NCI-H1092 (cell line): Measurements from ENCODE around the gene TESMIN.

ENCODE experiments used
- DNase-seq: peaks from one replicate; lab custom pipeline; 2025; lab: John Stamatoyannopoulos, UW

TESMIN gene

DNA sequence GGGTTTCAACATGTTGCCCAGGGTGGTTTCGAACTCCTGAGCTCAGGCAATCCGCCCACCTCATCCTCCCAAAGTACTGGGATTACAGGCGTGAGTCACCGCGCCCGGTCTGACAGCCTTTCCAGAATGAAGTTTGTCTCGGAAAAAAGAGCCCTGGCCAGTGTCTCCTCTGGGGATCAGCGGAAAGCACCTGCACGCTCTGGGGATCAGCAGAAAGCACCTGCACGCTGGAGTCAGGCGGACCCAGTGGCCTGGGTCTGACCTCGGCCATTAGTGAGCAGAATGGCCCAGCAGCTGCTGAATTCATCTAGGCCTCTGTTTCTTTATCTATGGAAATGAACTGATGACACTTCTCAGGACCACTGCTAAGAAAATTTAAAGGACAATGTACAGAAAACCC lies 10.5 kb upstream of the TESMIN start:
- DNase-seq, result no peak

DNA sequence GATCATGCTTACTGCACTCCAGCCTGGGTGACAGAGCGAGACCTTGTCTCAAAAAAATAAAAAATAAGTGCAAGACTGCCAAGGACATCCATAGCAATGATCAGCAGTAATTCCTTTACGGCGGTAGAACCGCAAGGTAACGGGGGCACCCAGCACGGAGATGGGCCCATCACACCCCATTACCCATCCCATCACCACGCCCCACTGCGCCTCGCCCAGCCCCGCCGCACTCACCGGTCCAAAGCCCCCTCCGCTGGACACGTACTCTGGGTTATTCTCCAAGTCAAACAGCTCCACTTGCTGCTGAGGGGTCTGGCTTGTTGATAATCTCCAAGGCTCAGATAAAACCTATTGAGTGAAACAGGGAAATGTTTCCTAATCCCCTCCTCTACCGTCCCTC lies 8.7 kb upstream of the TESMIN start:
- DNase-seq, result no peak

DNA sequence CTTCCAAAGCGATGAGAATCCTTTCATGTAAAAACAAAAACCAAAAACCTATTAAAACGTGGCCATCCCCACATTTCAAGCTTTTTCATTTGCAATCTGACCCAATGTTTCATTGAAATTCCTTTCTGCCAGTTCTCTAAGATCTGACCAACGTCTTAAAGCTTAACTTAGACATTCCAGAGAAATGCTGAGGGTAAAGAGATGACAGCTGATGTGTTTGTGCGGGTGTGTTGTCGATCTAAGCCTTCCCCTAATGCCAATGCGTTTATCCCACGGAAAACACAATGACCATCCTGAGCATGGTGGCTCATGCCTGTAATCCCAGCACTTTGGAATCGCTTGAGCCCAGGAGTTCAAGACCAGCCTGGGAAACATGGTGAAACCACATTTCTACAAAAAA lies 6.4 kb upstream of the TESMIN start:
- no peak for DNase-seq

DNA sequence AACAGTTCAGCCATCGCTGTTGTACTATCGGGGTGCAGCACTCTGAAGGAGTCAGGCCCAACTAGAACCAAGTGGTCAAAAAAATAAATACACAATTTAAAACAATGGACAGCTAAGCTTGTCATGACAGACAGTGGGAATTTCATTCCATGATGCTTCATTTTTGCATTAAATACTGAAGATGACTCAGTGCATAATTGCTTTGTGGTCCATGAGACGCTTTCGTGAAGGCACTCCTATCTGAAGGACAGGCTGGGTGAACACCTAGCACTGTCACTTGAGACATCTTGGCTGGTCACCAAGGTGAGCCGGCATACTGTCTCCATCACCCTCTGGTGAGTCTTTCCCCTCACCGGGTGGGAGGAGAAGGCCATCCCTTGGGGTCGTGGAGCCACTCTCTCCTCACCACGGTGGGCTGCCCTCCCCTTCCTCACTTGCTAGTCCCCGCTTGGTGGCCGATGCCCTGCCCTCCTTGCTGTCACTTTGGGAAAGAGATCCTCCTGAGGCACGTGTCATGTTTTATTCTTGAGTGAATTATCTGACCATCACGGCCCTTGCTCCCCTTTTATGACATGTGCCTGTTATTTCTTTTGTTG lies 4.9 kb upstream of the TESMIN start:
- DNase-seq, result no peak

DNA sequence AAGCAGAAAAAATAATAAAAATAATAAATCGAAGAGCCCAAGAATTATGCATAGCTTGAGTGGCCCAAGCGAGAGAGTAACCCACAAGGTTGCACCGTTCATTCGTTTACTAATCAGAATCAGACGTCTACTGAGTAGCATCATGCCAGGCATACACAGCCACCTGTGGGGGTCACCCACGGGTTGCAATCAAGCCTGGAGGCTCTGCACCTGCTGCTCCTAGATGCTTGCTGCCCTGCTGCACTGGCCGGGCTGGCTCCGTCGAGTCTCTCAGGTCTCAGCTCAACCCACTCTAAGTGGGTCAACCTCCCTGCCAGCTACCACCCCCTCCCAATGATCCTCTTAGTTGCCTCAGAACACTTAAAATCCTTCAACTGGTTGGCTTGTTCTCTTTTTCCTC lies 2.0 kb upstream of the TESMIN start:
- peak; percentile 54 for DNase-seq

DNA sequence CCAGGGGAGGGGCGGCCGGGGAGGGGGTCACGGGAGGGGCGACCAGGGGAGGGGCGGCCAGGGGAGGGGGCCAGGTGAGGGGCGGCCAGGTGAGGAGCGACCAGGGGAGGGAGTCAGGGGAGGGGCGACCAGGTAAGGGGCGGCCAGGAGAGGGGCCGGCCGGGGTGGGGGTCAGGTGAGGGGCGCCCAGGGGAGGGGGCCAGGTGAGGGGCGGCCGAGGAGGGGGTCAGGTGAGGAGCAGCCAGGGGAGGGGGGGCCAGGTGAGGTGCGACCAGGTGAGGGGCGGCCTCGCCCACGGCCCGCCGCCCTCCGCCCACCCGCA lies 355 bp downstream of the TESMIN start:
- DNase-seq, result no peak

DNA sequence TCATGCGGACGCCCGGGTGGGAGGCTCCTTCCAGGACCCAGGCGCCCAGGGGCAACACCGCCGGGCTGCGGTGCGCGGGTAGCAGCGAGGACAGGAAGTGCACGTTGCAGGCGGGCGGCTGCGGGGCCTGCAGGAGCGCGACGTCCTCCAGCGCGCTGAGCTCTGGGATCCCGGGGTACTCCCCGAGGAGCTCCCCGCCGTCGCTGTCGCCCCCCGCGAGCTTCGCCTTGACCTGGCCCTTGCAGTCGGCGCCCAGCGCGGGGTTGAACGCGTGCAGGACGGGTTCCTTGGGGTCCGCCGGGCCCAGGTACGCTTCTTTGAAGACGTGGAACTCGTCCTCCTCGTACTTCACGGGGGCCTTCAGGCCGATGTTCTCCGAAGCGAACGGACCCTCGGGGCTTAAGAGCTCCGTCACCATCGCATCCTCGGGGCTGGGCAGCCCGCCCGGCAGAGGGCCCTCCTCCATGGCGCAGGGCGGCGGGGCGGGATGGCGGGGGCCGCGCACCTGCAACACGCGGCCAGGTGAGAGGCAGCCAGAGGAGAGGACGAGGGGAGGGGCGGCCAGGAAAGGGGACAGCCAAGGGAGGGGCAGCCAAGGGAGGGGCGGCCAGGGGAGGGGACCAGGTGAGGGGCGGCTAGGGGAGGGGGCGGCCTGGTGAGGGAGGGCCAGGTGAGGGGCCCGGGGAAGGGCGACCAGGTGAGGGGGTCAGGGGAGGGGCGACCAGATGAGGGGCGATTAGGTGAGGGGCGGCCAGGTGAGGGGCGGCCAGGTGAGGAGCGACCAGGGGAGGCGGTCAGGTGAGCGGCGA lies 921 bp downstream of the TESMIN start:
- DNase-seq, result no peak

DNA sequence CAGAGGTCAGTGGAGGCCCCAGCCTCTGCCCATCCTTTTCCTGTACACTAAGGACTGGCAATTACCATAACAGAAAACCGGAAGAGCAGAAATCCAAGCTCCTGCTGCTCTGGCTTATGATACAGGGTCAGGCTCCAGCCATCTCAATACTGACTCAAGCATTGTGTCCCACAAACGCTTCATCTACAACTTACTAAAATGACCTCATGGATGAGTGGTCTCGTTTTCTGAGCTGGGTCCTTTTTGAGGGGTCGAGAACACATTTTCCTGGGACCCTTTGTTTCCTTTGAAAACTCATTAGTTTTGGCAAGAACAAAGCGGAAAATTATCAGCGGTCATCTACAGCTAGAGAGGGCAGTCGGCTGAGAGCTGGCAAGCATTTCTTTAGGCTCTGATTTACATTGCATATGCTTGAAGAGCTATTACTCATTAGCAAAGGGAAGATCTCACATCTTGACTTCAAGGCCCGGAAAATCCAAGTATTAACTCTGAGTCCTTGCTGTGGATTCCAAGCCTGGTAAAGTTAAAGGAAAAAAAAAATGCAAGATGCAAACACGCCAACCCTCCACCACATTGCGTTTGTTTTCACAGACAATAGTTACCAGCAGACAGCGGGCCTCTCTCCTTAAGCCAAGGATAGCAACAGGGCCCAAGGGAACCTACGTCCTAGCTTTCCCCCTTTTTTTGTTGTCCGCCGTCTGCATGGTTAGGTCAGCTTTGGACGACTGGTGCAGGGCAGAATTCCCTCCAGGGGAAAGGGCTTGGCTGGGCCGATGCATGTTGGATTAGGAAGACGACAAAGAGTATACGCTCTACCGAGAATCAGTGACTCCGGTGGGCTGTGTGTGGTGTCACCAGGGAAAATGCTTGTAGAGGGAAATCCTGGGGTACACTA lies 1.8 kb downstream of the TESMIN start:
- DNase-seq, result no peak

DNA sequence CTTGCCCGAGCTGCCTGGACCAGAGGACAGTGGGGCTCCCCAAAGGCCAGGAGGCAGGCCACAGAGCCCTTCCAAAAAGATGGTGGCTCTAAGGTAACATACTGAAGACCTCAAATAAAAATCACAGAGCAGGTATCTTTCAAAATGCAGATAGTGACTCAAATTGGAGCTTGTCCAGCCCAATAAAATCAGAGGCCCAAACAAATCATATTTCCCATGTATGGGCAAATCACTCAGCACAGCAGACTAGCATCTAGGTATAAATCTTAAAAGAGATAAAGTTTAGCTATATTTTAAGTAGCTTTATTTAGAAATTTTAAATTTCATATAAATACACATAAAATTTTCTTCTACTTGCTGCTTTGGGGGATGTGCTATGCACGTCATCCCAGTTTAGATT lies 3.3 kb downstream of the TESMIN start:
- DNase-seq, result no peak

DNA sequence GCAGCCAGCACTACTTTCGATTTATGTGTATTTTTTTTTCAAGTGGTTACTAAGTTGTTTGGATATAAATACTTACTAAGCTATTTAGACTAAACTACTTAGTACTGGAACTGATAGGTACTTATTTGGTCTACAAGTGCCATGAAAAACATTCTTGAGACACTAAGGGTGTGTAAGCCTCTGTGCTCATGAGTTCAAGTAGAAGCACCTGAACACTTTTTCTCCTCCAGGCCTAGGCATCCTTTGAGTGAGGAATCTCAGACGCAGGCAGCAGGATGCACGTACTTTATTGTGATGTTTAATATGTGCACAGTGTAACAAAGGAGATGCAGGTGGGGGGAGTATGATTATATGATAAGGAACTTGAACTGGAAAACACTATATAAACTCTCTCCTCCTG lies 7.8 kb downstream of the TESMIN start:
- no peak for DNase-seq

DNA sequence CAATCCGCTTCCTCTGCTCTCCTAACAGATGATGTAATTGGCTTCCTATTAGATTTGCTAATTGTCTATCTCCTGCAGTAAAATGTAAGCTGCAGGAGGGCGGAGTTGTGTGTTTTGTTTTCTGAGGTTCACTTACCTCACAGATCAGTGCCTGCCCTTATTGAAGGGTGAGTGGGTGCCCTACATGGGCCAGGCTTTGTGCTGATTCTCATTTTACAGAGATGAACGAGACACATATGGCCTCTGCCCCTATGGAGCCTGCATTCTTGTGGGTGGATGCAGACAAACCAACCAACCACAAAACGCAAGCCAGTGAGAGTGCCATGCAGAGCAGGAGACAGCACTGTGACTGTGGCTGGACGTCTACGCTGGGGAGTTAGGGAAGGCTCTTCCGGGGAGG lies 9.9 kb downstream of the TESMIN start:
- no peak for DNase-seq

DNA sequence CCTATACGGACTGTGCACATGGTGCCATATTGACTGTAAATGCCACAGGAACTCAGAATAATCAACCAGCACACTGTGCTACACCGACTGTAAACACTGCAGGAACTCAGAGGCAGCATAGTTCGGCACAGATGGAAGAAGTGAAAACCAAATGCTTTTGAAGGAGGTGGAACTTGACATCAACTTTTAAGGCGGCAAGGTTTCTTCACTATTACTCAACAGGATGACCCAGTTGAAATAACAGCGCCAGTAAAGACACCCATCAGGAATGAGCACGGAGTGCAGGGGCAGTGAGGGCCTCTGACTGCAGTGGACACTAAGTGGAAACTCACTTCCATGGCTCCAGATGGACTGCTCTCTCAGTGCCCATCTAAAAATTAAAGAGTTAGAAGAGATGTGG lies 15.7 kb downstream of the TESMIN start:
- DNase-seq, result no peak

DNA sequence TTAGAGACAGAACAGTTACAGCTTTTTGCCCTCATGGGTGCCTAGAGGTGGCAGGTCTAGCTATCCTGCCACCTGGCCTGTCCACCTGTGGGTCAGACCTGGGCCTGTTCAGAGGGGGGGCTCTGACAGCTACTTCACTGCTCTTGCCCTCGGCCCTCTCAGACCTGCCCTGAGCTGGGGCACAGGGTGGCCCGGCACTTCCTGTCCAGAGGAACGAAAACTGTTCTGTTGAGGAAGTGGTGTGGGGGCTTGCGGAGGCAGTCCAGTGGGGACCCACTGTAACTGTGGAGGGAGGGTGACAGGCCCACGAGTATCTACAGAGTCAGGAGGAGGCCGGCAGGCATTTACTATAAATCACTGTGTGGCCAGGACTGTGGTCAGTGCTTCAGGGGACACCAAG lies 16.2 kb downstream of the TESMIN start:
- DNase-seq, result no peak

DNA sequence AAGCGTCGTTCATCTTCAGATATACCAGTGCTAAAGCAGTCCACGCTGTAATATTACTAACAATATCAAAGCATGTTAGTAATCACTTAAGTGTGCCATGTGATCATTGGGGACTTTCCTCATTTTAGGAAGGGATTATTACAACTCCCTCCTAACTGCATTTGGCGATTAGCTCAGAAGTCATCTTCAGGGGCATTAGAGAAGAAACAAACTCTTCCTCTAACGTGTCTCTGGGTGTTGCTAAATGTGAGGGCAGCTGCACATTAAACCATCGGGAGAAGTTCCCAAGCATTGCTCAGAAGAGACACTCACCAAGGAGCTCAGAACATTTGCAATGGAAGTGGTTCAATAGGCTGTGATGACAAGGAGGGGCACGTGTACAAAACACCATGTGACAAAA lies 17.2 kb downstream of the TESMIN start:
- no peak for DNase-seq

DNA sequence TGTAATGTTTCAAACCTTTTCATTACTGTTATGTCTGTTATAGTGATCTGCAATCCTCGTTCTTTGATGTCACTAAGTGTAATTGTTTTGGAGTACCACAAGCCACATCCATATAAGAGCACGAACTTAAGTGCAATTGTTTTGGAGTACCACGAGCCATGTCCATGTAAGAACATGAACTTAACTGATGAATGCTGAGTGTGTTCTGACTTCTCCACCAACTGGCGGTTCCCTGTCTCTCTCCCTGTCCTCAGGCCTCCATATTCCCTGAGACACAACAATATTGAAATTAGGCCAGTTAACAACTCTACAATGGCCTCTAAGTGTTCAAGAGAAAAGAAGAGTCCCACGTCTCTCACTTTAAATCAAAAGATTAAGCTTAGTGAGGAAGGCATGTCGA lies 23.5 kb downstream of the TESMIN start:
- DNase-seq, result no peak

DNA sequence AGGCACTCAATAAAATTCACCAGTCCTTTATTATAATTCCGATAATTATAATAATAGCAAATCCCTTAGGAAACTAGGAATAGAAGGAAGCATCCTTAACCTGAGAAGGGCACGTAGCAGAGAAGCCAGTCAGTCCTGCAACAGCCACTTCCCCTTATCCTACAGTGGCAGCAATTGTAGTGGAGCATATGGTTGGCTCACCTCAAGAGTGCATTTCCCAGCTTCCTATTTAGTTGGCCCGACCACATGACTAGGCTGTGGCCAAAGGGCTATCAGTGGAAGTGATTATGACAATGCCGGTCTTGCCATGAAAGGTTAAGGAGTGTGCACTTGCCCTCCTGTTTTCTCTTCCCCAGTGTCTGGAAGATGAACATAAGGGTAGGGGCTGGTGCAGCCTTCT lies 27.0 kb downstream of the TESMIN start:
- DNase-seq, result no peak

DNA sequence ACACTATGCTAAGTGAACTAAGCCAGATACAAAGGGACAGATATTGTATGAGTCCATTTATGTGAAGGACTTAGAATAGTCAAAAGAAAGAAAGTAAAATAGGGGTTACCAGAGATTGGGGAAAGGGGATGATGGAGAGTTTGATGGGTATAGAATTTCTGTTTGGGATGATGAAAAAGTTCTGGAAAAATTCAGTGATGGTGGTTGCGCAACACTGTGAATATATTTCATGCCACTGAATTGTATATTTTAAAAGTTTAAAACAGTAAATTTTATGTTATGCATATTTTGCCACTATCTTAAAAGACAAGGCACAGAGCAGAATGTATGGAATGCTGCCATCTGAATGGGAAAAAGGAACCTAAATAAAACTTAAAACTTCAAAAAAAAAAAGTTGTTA lies 29.2 kb downstream of the TESMIN start:
- DNase-seq, result no peak

DNA sequence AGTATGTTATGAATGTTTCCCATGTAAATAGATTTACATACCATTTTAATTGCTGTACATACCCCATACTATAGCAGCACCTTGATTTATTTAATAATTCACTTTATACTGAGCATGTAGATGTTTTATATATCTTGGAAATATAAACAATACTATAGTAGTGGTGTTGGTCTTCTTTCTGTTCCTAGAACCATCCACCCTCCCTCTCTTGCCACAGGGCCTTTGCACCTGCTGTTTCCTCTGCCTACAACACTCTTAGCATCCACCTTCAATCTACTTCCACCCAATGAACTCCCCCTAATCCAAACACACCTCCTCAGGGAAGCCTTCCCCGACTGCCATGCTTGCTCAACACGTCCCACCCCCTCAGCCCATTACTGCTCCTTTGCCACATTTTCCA lies 30.2 kb downstream of the TESMIN start:
- no peak for DNase-seq

DNA sequence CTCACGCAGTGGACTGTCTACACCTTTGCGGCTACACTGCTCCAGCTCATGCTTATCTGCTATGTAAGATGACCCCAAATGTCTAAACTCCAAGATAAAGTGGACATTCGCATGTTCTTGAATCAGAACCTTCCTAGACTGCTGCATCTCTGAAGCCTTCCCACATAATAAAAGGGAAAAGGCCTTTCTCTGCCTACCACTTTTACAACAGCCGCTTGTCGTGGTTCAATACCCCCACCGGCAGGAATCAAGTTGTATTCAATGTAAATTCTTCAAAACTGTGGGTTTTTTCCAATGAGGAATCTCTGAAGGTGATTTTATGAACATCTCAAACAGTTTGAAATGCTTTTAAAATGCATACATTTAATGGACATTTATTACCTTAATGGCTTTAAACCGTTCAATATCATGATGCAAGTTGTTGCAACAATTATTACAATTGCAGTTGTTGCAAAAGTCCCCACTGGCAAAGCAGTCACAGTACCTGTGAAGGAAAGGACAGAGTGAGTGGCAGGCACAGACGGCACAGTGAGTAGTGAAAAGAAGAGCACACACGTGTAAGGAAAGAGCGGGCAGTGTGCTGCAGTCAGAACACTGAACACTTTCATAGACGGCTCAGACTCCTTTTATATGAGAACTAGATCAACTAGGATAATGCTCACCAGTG lies 35.7 kb downstream of the TESMIN start:
- no peak for DNase-seq

DNA sequence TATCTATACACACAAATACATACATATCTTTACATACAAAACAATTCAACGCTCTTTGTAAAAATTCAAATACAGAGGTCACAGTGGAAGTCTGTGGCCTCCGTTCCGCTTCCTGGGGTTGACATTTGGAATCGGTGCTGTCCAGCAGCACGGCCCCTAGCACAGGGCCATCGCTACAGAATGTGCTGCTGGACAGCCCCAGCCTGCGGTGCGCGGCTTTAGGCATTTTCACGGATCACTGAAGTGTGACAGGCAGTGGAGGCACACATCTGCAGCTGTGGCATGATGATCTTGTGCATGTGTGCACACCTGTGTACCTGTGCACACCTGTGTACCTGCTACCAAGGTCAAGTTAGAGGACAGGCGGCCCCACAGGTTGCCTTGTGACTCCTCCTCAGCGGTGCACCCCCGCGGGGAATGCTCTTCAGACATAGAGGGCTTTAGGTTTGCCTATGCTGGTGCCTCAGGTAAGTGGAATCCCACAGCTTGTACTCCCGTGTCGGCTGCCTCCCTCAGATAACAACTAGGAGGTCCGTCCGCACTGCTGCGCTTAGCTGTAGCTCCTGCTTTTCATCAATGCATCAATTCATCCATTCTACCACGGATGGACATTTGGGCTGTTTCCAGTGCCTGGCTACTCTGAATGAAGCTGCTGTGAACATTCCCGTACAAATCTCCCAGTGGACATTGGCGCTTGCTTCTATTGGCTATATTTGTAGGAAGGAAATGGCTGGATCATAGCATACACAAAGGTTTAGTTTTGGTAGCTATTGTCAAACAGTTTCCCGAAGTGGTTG lies 37.1 kb downstream of the TESMIN start:
- no peak for DNase-seq

DNA sequence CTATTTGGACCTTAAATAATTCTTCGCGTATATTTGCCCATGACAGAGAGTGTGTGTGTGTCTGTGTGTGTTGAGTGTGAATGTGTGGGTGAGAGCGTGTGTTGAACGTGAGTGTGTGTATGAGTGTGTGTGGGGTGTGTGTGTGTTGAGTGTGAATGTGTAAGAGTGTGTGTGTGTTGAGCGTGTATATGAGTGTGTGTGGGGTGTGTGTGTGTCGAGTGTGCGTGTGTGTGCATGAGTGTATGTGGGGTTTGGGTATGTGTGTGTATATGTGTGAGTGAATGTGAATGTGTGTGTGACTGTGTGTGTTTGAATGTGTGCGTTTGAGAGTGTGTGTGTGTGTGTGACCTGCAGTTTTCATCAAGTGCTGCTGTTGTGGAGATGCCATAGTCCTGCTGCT lies 40.2 kb downstream of the TESMIN start:
- DNase-seq, result no peak

DNA sequence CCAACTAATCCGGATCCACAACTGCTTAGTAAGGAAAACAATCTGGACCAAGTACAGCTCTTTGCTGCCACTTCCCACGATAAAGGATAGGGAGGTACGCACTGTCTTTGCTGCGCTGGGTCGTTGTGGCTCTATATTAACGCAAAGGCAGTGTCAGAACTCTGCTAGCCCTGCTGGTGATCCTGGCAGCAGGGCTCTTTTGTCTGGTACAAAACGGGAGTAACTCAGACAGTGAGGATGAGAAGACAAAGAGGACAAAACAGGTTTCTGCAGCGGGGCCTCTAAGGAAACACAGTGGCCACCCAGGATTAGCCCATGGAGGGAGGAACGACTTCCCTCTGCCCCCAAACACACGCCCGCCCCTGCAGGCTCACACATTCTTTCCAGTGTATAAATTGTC lies 40.9 kb downstream of the TESMIN start:
- no peak for DNase-seq
